H9 (cell line): Measurements from ENCODE around the gene ARPC5. TPM values are rescaled to one million over a fixed set of nuclear protein-coding genes. Genes with fewer than 3 reads are reported as not detected.

ENCODE experiments used
- DNase-seq: peaks from one replicate; pipeline ENCODE4 v3.0.0-alpha.2; 2017
- H2AFZ ChIP-seq: one replicate; pipeline ENCODE4 v1.6.1; 2013; ENCODE audit warnings: mild to moderate bottlenecking, low read length, control low read depth, moderate library complexity
- H2AK5ac ChIP-seq: 2 replicates; pipeline ENCODE4 v1.6.1; 2013; ENCODE audit warnings: low read length, control low read depth, mixed read lengths; ENCODE audit not compliant: insufficient read length
- H2BK120ac ChIP-seq: one replicate; pipeline ENCODE4 v1.6.1; 2013; ENCODE audit warnings: low read depth, mild to moderate bottlenecking, low read length, control low read depth, inconsistent platforms; ENCODE audit not compliant: poor library complexity, severe bottlenecking
- H2BK12ac ChIP-seq: 2 replicates; pipeline ENCODE4 v1.6.1; 2013; ENCODE audit warnings: low read length, control low read depth, mixed read lengths, low read depth; ENCODE audit not compliant: insufficient read length
- H2BK15ac ChIP-seq: 2 replicates; pipeline ENCODE4 v1.6.1; 2013; ENCODE audit warnings: low read depth, low read length, control low read depth
- H2BK20ac ChIP-seq: one replicate; pipeline ENCODE4 v1.6.1; 2013; ENCODE audit warnings: low read depth, mild to moderate bottlenecking, low read length, control low read depth, inconsistent platforms; ENCODE audit not compliant: poor library complexity, severe bottlenecking
- H2BK5ac ChIP-seq: 2 replicates; pipeline ENCODE4 v1.6.1; 2013; ENCODE audit warnings: low read length, control low read depth, mixed read lengths; ENCODE audit not compliant: insufficient read length
- H3K14ac ChIP-seq: 2 replicates; pipeline ENCODE4 v1.6.1; 2013; ENCODE audit warnings: low read length, control low read depth; ENCODE audit not compliant: insufficient read depth
- H3K18ac ChIP-seq: 2 replicates; pipeline ENCODE4 v1.6.1; 2013; ENCODE audit warnings: low read depth, mild to moderate bottlenecking, mixed read lengths, low read length, control low read depth; ENCODE audit not compliant: insufficient read length
- H3K23ac ChIP-seq: 2 replicates; pipeline ENCODE4 v1.6.1; 2013; ENCODE audit warnings: low read length, control low read depth, mixed read lengths, low read depth; ENCODE audit not compliant: insufficient read length
- H3K23me2 ChIP-seq: 2 replicates; pipeline ENCODE4 v1.6.1; 2013; ENCODE audit warnings: low read depth, mild to moderate bottlenecking, mixed read lengths, low read length, control low read depth; ENCODE audit not compliant: insufficient read length, poor library complexity, severe bottlenecking
- H3K27ac ChIP-seq: 2 replicates; pipeline ENCODE4 v1.5.1; 2013; ENCODE audit warnings: low read length, control low read depth, mixed read lengths, low read depth; ENCODE audit not compliant: insufficient read length
- H3K27me3 ChIP-seq: 2 replicates; pipeline ENCODE4 v1.6.1; 2013; ENCODE audit warnings: low read length, control low read depth, inconsistent platforms; ENCODE audit not compliant: insufficient read depth
- H3K4ac ChIP-seq: 2 replicates; pipeline ENCODE4 v1.6.1; 2013; ENCODE audit warnings: low read depth, mild to moderate bottlenecking, control low read depth, inconsistent platforms, low read length, moderate library complexity
- H3K4me1 ChIP-seq: 2 replicates; pipeline ENCODE4 v1.6.1; 2013; ENCODE audit warnings: low read length, control low read depth, inconsistent platforms; ENCODE audit not compliant: insufficient read depth
- H3K4me2 ChIP-seq: 2 replicates; pipeline ENCODE4 v1.6.1; 2013; ENCODE audit warnings: low read length, control low read depth, mixed read lengths; ENCODE audit not compliant: insufficient read length, insufficient read depth
- H3K56ac ChIP-seq: 2 replicates; pipeline ENCODE4 v1.6.1; 2013; ENCODE audit warnings: low read depth, mild to moderate bottlenecking, mixed read lengths, low read length, control low read depth; ENCODE audit not compliant: insufficient read length
- H3K79me1 ChIP-seq: 2 replicates; pipeline ENCODE4 v1.6.1; 2013; ENCODE audit warnings: low read depth, mild to moderate bottlenecking, moderate library complexity, low read length, control low read depth, inconsistent platforms; ENCODE audit not compliant: insufficient read depth, poor library complexity, severe bottlenecking
- H3K79me2 ChIP-seq: 2 replicates; pipeline ENCODE4 v1.6.1; 2013; ENCODE audit warnings: low read length, control low read depth, inconsistent platforms; ENCODE audit not compliant: insufficient read depth
- H3K9ac ChIP-seq: 2 replicates; pipeline ENCODE4 v1.6.1; 2013; ENCODE audit warnings: low read length, control low read depth, mixed read lengths; ENCODE audit not compliant: insufficient read length; ENCODE audit errors: extremely low read depth
- H3K9me3 ChIP-seq: one replicate; pipeline ENCODE4 v1.6.1; 2013; ENCODE audit warnings: low read depth, low read length, inconsistent platforms; ENCODE audit not compliant: control insufficient read depth
- H3T11ph ChIP-seq: one replicate; pipeline ENCODE4 v1.6.1; 2013; ENCODE audit warnings: mild to moderate bottlenecking, low read length, control low read depth, inconsistent platforms
- H4K20me1 ChIP-seq: one replicate; pipeline ENCODE4 v1.6.1; 2013; ENCODE audit not compliant: control insufficient read depth, insufficient read length, insufficient read depth
- H4K5ac ChIP-seq: 2 replicates; pipeline ENCODE4 v1.6.1; 2013; ENCODE audit warnings: low read depth, mild to moderate bottlenecking, mixed read lengths, low read length, control low read depth; ENCODE audit not compliant: insufficient read length
- H4K8ac ChIP-seq: replicated peaks from 2 replicates; pipeline ENCODE4 v1.6.1; 2013; ENCODE audit warnings: low read length, control low read depth, mixed read lengths, low read depth; ENCODE audit not compliant: insufficient read length
- H4K91ac ChIP-seq: 2 replicates; pipeline ENCODE4 v1.6.1; 2013; ENCODE audit warnings: low read depth, mild to moderate bottlenecking, moderate library complexity, mixed read lengths, low read length, control low read depth; ENCODE audit not compliant: insufficient read length
- H3K27ac Mint-ChIP-seq, 3 experiments: 2 replicates in 2 of 3; 3 replicates in 1 of 3; pipeline ENCODE4 v1.8.0; 2020 to 2021; ENCODE audit warnings: mixed read lengths in 3 of 3, mild to moderate bottlenecking in 1 of 3, moderate library complexity in 1 of 3
- H3K27me3 Mint-ChIP-seq: 2 replicates; pipeline ENCODE4 v1.8.0; 2021; ENCODE audit warnings: low read depth, mild to moderate bottlenecking, moderate library complexity, mixed read lengths
- H3K36me3 Mint-ChIP-seq, 3 experiments: 2 replicates in 2 of 3; 3 replicates in 1 of 3; pipeline ENCODE4 v1.8.0; 2020 to 2021; ENCODE audit warnings: low read depth in 3 of 3, mixed read lengths in 3 of 3; ENCODE audit not compliant: insufficient read depth in 1 of 3
- H3K4me1 Mint-ChIP-seq, 2 experiments: 2 replicates each; pipeline ENCODE4 v1.8.0; 2020; ENCODE audit warnings: mixed read lengths in 2 of 2
- H3K4me3 Mint-ChIP-seq, 2 experiments: 2 replicates in 1 of 2; 3 replicates in 1 of 2; pipeline ENCODE4 v1.8.0; 2020 to 2021; ENCODE audit warnings: mild to moderate bottlenecking in 2 of 2, mixed read lengths in 2 of 2, moderate library complexity in 1 of 2
- H3K9me3 Mint-ChIP-seq, 2 experiments: 2 replicates in 1 of 2; 3 replicates in 1 of 2; pipeline ENCODE4 v1.8.0; 2020; ENCODE audit warnings: mild to moderate bottlenecking in 2 of 2, mixed read lengths in 2 of 2, moderate library complexity in 1 of 2
- WGBS: extraction: QIAGEN DNeasy Blood & Tissue Kit; methylation state at CpG from one replicate; pipeline ENCODE4 v1.1.7; 2013; ENCODE audit warnings: missing lambda C conversion rate, low lambda C conversion rate, mixed read lengths; ENCODE audit not compliant: insufficient read length; ENCODE audit errors: extremely low coverage; 5-methylcytosine and 5-hydroxymethylcytosine counted together
- total RNA-seq: library from RNA; stranded (reverse); gene quantifications from 2 replicates; pipeline ENCODE4 v1.2.1, GENCODE V29; 2021
- TF ChIP-seq, protein P1 (sequence below): fragments of 200-600 bp; sonication (generic); conservative IDR thresholded peaks from 3 replicates; pipeline ENCODE4 v1.8.0; 2021; ENCODE audit warnings: antibody characterized with exemption, mild to moderate bottlenecking

Gene ARPC5
- total RNA-seq, 1 experiment from 2014 or later, result 67.7 TPM

DNA sequence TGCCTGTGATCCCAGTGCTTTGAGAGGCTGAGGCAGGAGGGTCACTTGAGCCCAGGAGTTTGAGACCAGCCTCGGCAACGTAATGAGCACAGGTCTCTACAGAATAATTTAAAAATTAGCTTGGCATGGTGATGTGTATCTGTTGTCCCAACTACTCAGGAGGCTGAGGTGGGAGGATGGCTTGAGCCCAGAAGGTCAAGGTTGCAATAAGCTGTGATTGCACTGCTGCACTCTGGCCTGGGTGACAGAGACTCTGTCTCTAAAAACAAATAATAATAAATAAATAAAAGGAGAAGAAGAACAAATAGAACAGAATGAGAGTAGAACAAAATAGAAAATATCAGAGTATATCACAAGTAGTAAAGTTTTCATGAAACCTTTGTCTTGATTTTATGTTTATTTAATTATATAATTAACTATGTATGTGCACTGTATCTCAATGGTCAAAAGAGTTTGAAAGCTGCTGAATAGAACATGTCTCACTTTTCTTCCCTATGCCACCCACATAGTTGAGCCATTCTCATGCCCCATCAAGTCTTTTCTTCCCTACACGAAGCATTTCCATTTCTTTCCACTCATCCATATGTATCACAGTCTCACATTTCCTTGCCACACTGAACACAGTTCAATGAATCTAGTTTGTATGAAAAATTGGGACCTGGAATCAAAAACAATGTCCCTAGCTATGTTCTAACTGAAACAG is 40.5 kb upstream of the ARPC5 start:
- Histone ChIP-seq H2AK5ac (no peak overlapping the region), H4K8ac (no peak overlapping the region), H3K4ac (no peak overlapping the region), H3K27me3 (no peaks in the 10 kb centered on the region), H4K5ac (no peak overlapping the region), H2BK20ac (no peak overlapping the region), H3K4me1 (no peaks in the 10 kb centered on the region), H3T11ph (no peak overlapping the region), H3K23ac (no peak overlapping the region), H3K9me3 (no peaks in the 10 kb centered on the region), H3K79me1 (no peaks in the 10 kb centered on the region), H3K56ac (no peak overlapping the region), H2BK5ac (no peak overlapping the region), H2BK12ac (no peak overlapping the region), H4K20me1 (no peaks in the 10 kb centered on the region), H3K4me2 (no peak overlapping the region), H3K23me2 (no peaks in the 10 kb centered on the region), H3K18ac (no peak overlapping the region), H4K91ac (no peak overlapping the region), H3K14ac (no peak overlapping the region), H3K79me2 (no peaks in the 10 kb centered on the region), H3K27ac (no peak overlapping the region), H2AFZ (no peak overlapping the region), H2BK120ac (no peak overlapping the region), H3K9ac (no peak overlapping the region), H2BK15ac (no peak overlapping the region)
- WGBS, result no CpG with 5 or more reads among the region's 3 CpGs
- Mint-ChIP-seq H3K4me1 (peaks cover 3 to 5% of the 10 kb centered on the region in 2 experiments; a peak in 3 of 4 replicates), H3K27ac (no peak overlapping the region; a peak in 1 of 7 replicates), H3K9me3 (peaks cover 5 to 6% of the 10 kb centered on the region in 2 experiments; a peak in 3 of 5 replicates), H3K36me3 (peaks cover 0 to 2% (median 0%) of the 10 kb centered on the region in 3 experiments; a peak in 1 of 7 replicates), H3K27me3 (no peaks in the 10 kb centered on the region; the same call in 1 of the 2 replicates), H3K4me3 (no peak overlapping the region)
- no peak for DNase-seq
- TF ChIP-seq, protein P1, sequence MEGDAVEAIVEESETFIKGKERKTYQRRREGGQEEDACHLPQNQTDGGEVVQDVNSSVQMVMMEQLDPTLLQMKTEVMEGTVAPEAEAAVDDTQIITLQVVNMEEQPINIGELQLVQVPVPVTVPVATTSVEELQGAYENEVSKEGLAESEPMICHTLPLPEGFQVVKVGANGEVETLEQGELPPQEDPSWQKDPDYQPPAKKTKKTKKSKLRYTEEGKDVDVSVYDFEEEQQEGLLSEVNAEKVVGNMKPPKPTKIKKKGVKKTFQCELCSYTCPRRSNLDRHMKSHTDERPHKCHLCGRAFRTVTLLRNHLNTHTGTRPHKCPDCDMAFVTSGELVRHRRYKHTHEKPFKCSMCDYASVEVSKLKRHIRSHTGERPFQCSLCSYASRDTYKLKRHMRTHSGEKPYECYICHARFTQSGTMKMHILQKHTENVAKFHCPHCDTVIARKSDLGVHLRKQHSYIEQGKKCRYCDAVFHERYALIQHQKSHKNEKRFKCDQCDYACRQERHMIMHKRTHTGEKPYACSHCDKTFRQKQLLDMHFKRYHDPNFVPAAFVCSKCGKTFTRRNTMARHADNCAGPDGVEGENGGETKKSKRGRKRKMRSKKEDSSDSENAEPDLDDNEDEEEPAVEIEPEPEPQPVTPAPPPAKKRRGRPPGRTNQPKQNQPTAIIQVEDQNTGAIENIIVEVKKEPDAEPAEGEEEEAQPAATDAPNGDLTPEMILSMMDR, result no peak
